ENCODE results near the gene CDK6.

Gene CDK6

DNA sequence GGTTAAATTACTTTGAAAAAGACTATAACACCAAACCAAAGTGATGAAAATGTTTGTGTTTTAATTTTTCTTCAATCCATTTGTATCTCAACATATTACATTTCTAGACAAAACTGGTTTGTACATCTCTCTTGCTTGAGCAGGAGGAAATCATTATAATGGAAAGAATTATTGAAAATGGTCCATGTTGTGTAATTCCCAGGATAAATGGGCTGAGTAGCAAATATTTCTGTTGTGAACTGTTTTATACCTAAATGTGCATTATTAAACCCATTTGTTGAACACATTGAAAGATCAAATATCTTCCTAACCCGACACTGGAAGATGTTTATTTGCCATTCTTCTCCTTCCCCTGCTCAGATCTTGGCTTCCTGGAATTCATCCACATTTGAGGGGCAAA, 14.1 kb upstream of the CDK6 start:
- TF ChIP-seq, protein P1, sequence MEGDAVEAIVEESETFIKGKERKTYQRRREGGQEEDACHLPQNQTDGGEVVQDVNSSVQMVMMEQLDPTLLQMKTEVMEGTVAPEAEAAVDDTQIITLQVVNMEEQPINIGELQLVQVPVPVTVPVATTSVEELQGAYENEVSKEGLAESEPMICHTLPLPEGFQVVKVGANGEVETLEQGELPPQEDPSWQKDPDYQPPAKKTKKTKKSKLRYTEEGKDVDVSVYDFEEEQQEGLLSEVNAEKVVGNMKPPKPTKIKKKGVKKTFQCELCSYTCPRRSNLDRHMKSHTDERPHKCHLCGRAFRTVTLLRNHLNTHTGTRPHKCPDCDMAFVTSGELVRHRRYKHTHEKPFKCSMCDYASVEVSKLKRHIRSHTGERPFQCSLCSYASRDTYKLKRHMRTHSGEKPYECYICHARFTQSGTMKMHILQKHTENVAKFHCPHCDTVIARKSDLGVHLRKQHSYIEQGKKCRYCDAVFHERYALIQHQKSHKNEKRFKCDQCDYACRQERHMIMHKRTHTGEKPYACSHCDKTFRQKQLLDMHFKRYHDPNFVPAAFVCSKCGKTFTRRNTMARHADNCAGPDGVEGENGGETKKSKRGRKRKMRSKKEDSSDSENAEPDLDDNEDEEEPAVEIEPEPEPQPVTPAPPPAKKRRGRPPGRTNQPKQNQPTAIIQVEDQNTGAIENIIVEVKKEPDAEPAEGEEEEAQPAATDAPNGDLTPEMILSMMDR (IDR thresholded peaks at IDR 0.05; ENCODE audit: unreplicated experiment in 3 of 3), result no peak
- Mint-ChIP-seq H3K4me3 (no peak overlapping the region), H3K36me3 (ENCODE audit: low read depth) (no peaks in the 10 kb centered on the region), H3K9me3 (no peaks in the 10 kb centered on the region), H3K27ac (no peak overlapping the region), H3K4me1 (no peaks in the 10 kb centered on the region), H3K27me3 (ENCODE audit: low read depth) (no peaks in the 10 kb centered on the region)

DNA sequence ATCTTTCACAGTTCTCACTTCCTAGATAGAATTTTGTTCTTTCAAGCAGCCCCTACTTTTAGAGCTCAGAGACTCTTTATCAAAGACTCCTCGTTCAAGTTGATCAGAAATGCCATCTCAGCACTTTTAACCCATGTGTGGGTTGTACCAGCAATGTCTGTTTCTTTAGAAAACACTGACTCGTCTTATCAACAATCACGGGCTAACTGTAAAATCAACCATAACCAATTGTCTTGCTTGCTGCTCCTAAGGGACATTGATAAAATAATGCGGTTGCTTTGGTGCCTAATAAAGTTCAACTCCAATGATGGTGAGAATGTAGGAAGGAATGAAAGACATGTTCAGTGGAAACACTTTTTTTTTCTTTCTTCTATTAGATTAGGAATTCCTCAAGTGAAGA, 12.9 kb upstream of the CDK6 start:
- no peaks in the 10 kb centered on the region for H3K36me3 Mint-ChIP-seq (ENCODE audit: low read depth)
- TF ChIP-seq, protein P1 (IDR thresholded peaks at IDR 0.05; ENCODE audit: unreplicated experiment in 3 of 3), result no peak
- no peaks in the 10 kb centered on the region for H3K9me3 Mint-ChIP-seq
- no peak overlapping the region for H3K4me3 Mint-ChIP-seq
- H3K27ac Mint-ChIP-seq, result peak overlapping the region in 1 of 3 experiments; percentile 9
- no peaks in the 10 kb centered on the region for H3K4me1 Mint-ChIP-seq
- H3K27me3 Mint-ChIP-seq (ENCODE audit: low read depth), result no peaks in the 10 kb centered on the region

DNA sequence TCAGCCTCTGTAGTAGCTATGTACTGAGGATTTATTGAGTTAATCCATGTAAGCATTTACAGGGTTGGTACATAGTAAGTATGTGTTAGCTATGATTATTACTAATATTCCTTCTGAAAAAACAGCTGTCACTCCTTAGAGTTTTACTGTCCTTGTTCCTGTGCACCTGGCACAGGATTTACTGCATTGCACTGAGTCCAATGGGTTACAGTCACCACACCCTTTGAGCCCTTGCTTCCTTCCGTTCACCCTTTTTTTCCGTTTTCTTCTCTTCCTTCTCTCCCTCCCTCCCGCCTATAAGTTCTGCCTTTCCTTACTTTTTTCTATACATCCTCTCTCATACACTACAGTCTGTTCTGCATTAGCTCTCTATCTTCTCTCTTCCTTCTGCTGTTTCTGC, 12.5 kb upstream of the CDK6 start:
- H3K4me3 Mint-ChIP-seq, result no peak overlapping the region
- H3K9me3 Mint-ChIP-seq, result no peaks in the 10 kb centered on the region
- H3K27me3 Mint-ChIP-seq (ENCODE audit: low read depth), result peaks cover 1% of the 10 kb centered on the region
- H3K36me3 Mint-ChIP-seq (ENCODE audit: low read depth), result no peaks in the 10 kb centered on the region
- peak overlapping the region in 1 of 3 experiments; percentile 9 for H3K27ac Mint-ChIP-seq
- TF ChIP-seq, protein P1 (IDR thresholded peaks at IDR 0.05; ENCODE audit: unreplicated experiment in 3 of 3), result no peak
- no peaks in the 10 kb centered on the region for H3K4me1 Mint-ChIP-seq

DNA sequence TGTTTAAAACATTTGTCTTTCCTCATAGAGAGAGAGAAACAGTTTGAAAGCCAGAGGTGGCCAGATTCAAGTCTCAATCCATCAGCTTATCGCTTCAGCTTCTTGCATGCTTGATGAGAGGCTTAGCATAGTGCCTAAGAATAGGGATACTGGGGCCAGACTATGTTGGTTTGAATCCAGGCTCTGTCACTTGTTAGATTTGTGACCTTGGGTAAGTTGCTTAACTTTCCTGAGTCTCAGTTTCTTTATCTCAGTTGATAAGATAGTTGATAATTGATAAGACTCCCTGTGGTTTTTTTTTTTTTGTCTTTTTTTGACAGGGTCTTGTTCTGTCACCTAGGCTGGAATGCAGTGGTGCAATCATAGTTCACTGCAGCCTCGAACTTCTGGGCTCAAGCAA, 12.1 kb upstream of the CDK6 start:
- TF ChIP-seq, protein P1 (IDR thresholded peaks at IDR 0.05; ENCODE audit: unreplicated experiment in 3 of 3), result no peak
- H3K27me3 Mint-ChIP-seq (ENCODE audit: low read depth), result peaks cover 5% of the 10 kb centered on the region
- no peaks in the 10 kb centered on the region for H3K4me1 Mint-ChIP-seq
- H3K9me3 Mint-ChIP-seq, result no peaks in the 10 kb centered on the region
- no peaks in the 10 kb centered on the region for H3K36me3 Mint-ChIP-seq (ENCODE audit: low read depth)
- H3K27ac Mint-ChIP-seq, result no peak overlapping the region
- no peak overlapping the region for H3K4me3 Mint-ChIP-seq

DNA sequence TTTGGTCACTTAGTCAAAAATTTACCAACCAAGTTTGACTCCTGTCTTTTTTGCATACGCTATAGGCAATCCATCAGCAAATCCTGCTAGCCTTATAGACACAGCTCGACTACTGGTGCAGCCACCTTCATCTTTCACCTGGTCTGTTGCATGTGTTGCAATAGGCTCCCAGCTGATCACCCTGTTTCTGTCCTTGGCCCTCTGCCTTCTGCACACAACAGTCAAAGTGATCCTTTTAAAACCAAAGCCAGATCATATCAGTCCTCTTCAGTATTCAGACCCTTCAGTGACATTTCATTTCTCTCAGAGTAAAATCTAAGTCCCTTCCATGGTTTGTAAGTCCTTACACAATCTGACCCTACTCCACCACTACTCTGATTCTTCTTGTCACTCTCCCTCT, 10.9 kb upstream of the CDK6 start:
- Mint-ChIP-seq H3K4me3 (no peak overlapping the region), H3K4me1 (no peaks in the 10 kb centered on the region), H3K36me3 (ENCODE audit: low read depth) (no peaks in the 10 kb centered on the region), H3K9me3 (no peaks in the 10 kb centered on the region), H3K27ac (no peak overlapping the region), H3K27me3 (ENCODE audit: low read depth) (peaks cover 9% of the 10 kb centered on the region)
- TF ChIP-seq, protein P1 (IDR thresholded peaks at IDR 0.05; ENCODE audit: unreplicated experiment in 3 of 3), result no peak

DNA sequence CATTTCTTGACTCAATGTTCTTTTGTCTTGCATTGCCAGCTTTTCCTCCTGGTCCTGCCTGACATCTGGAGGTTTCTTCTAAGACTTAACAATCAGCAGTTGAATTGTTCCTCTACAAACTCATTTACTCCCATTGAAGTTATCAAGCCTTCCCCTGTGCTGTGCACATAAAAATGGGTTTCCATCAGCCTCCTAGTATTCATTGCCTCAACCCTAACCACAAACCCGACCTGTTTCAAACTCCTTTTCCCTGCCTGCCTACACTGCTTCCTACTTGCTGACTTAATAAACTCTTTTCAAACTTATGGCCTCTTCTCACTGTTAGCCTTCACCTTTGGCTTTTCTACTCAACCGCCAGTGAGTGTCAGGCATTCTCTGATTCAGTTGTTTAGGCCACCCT, 9.4 kb upstream of the CDK6 start:
- Mint-ChIP-seq H3K9me3 (no peaks in the 10 kb centered on the region), H3K4me3 (no peak overlapping the region), H3K27ac (no peak overlapping the region), H3K27me3 (ENCODE audit: low read depth) (peaks cover 14% of the 10 kb centered on the region), H3K36me3 (ENCODE audit: low read depth) (no peaks in the 10 kb centered on the region), H3K4me1 (no peaks in the 10 kb centered on the region)
- TF ChIP-seq, protein P1 (IDR thresholded peaks at IDR 0.05; ENCODE audit: unreplicated experiment in 3 of 3), result no peak
